HG03565 (cell line): ENCODE results near the gene MICALL2.
A peak's percentile ranks its signal among the peaks of the same experiment; 100 is the strongest.

Source experiments
- ATAC-seq: cut with Tn5 transposase; IDR thresholded peaks from one replicate; pipeline ENCODE4 v1.9.1; 2021; ENCODE audit warnings: mild to moderate bottlenecking, moderate library complexity; ENCODE audit not compliant: unreplicated experiment

The MICALL2 gene

GRCh38 chr7:1470901-1471300, 11.6 kb upstream of the MICALL2 start:
- ATAC-seq, result no peak

- no peak for ATAC-seq
These were observed 9.5 kb upstream of the MICALL2 start for GRCh38 chr7:1468643-1469298.

- no peak for ATAC-seq
These were observed 8.9 kb upstream of the MICALL2 start for GRCh38 chr7:1468203-1468602.

- ATAC-seq, result no peak
These were observed 7.4 kb upstream of the MICALL2 start for GRCh38 chr7:1466524-1467271.

GRCh38 chr7:1464694-1465093, 5.4 kb upstream of the MICALL2 start:
- ATAC-seq, result no peak

GRCh38 chr7:1463676-1464223, 4.5 kb upstream of the MICALL2 start:
- ATAC-seq, result no peak

GRCh38 chr7:1461646-1462375, 2.5 kb upstream of the MICALL2 start:
- ATAC-seq, result no peak

DNA sequence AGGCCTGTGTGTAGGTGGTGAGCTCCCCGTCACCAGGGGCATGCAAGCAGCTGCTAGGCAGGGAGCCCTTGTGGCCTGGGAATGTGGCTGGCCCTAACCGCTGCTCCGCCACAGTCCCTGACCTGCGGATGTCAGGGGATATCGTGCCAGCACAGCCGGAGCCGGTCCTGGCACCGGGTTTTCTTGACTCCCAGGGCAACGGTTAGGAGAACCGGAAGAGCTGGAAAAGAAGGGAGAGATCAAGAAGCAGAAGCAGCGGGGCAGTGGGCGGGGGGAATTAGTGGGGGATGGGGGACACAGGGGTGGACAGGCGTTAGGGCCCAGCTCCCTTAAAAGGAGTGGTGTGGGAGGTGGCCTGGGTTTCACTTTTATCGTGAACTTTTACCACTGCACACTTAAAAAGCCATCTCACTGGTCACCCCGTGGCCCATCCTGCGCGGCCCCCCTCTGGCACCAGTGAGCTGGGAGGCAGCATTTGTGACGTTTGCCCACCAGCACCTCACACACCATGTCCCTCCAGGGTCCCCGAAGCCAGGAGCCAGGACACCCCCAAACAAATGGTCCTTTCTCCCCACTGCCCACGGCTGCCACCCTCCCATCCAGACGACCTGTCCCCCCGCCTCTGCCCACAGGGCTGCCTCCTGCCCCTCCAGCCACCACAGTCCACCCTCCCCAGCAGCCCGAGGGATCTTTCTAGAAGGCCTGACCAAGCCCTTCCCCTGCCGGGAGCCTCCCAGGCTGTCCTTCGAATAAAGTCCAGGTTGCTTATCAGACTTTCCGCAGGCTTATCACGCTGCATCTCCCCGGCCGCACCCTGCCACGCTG, 1.8 kb upstream of the MICALL2 start:
- ATAC-seq, result no peak

DNA sequence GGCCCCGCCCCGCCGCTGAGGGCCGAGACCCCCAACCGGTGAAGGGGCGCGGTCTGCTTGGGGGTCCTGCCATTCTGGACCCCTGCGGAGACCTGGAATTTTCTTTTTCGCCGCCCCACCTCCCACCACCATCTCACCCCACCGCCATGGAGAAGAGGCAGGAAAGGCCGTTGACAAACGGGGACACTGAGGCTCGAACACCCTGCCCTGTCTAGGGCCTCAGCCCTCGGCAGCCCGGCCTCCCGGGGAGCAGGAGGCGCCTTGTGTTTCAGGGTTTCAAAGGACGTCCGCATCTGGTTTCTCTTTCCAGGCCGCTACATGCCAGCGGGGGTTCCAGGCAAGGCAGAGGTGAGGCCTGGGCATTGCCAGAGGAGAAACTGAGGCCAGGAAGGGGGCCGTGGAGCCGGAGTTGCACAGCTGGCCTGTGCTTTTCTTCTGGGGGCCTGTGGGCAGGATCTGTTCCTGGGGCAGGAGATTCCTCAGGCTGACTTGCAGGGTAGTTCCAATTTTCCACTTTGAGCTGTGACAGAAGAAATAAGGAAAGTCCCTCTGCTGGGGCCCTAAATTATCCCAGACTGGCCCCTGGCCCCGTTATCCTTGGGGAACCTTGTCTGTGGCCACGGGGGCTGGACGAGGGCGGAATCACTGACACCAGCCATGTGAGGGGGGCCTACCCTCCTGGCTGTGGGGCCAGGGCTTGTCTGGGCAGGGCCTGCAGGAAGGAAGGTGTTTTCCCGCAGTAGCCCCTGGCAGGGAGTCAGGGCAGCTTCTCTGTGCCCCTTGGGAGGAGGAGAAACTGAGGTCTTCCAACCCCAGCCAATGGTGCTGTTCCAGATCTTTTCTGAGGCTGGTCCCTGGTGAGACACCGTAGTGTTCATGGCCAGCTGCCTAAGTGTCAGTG, 900 bp upstream of the MICALL2 start:
- no peak for ATAC-seq

DNA sequence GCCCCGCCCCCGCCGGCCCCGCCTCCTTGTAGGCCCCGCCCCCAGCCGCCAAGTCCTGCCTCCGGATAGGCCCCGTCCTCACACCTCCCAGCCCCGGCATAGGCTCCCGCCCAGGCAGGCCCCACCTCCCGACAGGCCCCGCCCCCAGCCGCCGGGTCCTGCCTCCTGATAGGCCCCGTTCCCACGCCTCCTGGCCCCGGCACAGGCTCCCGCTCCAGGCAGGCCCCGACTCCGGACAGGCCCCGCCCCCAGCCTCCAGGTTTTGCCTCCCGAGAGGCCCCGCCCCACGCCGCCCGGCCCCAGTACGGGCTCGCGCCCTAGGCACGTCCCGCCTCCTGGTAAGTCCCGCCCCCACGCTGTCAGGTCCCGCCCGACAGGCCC, 232 bp upstream of the MICALL2 start:
- ATAC-seq, result peak; percentile 88

DNA sequence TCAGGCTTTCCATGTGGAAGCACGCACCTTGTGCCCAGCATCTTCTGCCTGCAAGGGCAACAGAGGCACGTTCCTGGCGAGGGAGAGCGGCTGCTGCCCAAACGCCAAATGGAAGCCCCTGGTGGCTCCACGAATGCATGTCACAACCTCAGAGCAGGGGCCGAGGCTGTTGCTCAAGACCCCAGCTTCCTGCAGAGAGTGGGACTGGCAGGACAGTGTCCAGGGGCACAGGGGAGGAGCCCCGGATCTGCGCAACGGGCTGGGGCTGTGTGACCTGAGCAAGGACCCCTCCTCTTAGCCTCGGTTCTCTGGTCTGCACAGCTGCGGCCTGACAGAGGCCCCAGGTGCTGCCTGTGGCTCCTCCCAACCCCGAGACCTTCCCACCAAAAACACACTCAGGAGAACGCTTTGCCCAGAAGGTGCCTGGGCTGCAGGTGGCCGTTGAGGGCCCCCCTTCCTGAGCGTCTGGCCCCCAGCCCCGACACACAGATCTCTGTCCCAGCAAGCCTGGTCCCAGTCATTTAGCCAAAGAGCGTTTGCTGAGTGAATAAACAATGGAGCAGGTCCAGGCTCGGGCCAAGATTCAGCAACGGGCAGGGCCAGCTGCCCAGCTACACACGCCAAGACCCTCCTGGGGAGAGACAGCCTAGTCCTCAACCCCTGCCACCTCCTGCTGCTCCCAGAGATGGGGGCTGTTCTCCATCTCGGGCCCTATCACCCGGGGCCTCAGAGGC, 1.2 kb downstream of the MICALL2 start:
- no peak for ATAC-seq

GRCh38 chr7:1457059-1457948, 2.0 kb downstream of the MICALL2 start:
- ATAC-seq, result no peak

- no peak for ATAC-seq
These were observed 3.3 kb downstream of the MICALL2 start for GRCh38 chr7:1455955-1456354.

DNA sequence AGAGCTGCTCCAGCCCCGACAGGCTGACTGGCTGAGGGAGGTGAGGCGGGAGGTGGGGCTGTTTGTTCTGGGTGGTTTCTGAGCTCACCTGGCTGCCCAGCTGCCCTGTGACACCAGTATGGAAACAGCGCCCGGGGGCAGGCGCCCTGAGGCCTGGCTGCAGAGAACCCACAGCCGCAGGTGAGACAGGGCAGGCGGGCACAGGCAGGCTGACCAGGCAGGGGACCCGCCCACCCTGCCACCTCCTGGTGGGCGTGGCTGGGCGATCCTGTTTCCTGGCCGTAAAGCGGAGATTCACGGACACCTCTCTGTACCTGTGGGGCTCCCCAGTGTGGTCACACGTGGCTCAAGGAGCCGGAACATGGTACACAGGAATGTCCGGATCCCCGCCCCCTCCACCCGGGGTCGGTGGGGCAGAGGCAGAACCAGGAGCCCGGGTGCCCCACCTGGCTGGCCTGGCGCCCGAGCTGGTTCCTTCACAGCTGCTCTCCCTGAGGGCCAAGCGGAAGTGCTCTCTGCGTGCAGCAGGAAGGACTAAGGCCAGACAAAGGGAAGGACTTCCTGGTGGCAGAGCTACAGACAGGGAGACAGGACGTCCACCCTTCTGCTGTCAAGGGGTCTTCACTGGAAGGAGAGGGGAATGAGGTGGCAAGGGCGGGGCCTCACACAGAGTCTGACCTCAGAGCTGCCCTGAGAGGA, 3.9 kb downstream of the MICALL2 start:
- ATAC-seq, result no peak

DNA sequence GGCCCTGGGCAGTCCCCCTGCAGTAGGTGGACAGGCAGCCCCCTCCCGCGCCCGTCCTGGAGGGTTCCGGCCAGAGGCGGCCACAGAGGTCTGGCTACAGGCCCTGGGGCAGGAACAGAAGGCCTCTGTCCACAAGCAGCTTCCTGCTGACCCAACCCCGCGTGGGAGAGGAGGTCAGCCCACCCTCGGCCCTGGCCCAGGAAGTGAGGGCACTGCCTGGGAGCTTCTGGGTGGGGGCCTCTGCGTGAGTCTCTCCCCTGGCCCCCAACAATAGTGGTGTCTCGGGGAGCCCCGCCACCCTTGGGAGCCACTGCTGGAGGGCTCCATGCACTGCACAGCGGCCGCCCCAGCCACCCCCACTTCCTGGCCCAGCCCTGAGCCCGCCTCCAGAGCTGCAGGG, 4.7 kb downstream of the MICALL2 start:
- no peak for ATAC-seq

- ATAC-seq, result no peak
These were observed 7.1 kb downstream of the MICALL2 start for GRCh38 chr7:1452205-1452604.

DNA sequence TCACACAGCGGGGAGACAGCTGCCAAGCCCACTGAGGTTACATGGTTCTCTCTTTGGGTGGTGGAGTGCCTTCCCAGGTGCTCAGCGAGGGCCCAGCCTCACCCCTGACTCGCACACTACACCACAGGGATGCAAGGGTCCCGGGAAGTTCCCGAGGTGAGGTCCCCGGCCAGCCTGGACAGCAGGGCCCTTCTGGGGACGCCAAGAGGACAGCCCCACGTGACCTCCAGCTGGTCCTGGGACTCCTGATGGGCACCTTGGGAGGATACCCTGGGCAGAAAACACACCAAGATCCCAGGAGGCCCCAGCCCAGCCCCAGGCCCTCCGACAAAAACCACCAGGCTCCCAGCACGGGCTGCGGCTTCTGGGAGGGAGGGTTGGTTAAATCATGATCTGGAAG, 8.3 kb downstream of the MICALL2 start:
- no peak for ATAC-seq

GRCh38 chr7:1450431-1450830, 8.8 kb downstream of the MICALL2 start:
- ATAC-seq, result no peak
